IPS-18c (cell line): Measurements from ENCODE around the gene PTPA.
"Not testable (repeated sequence)": the region's sequence is repeated elsewhere in the genome, so short reads cannot be mapped to it uniquely, and the experiment has no call there.

Experiments used
- H3K4me3 ChIP-seq: 2 replicates; pipeline ENCODE4 v1.7.0; 2013; ENCODE audit warnings: low read depth, mild to moderate bottlenecking, low read length, moderate library complexity; ENCODE audit not compliant: insufficient read depth
- H3K9me3 ChIP-seq: one replicate; pipeline ENCODE4 v1.6.1; 2013; ENCODE audit warnings: mild to moderate bottlenecking, low read length, moderate library complexity; ENCODE audit not compliant: control insufficient read depth, insufficient read depth

The PTPA gene

DNA sequence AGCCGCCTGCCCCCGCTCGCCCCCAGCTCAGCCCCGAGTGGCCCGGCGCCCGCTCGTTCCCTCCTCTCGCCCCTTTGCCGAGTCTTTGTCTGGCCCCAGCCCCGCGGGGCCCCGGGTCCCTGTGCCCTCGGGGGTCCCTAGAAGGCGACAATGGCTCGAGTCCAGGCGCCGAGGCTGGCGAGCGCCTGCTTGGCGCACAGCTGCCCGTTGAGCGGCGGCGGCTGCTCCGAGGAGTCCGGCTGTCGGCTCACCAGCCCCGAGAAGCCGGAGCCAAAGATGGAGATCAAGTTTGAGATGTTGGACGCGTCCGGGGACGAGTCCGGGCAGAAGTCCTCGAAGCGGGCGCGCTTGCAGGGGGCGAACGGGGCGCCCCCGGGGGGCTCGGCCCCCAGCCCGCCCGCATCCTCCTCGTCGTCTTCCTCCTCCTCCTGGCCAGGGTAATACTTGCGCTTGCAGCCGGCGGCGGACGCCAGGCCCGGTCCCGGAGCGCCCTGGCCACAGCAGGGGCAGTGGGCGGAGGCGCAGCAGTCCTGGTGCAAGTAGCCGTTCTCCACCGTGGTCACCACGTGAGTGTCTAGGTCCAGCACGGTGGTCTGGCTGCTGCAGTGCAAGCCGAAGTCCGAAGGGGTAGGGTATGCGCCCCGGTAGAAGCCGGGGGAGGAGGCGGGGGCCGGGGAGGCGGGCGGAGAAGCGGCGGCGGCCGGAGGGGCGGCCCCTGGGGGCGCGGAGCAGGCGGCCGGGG, 65.7 kb downstream of the PTPA start:
- peaks cover 3% of the 10 kb centered on the region for H3K9me3 ChIP-seq

DNA sequence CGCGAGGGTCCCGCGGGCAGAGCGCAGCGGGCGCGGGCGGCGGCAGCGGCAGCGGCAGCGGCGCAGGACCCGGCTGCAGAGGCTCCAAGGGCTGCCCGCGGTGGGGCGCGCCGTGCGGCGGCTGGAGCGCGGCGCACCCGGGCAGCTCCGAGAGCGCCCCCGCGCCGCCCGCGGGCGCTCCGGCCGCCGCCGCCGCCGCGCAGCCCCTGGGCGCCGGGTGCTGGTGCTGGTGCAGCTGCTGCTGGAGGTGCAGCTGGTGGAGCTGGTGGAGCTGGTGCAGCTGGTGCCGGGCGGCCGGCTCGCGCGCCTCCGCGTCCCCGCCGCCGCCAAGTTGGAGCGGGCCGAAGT, 66.2 kb downstream of the PTPA start:
- H3K4me3 ChIP-seq: peak overlapping the region; percentile 76

More for the DNA sequence above, 65.7 kb downstream of the PTPA start:
- H3K4me3 ChIP-seq: peak overlapping the region; percentile 73

DNA sequence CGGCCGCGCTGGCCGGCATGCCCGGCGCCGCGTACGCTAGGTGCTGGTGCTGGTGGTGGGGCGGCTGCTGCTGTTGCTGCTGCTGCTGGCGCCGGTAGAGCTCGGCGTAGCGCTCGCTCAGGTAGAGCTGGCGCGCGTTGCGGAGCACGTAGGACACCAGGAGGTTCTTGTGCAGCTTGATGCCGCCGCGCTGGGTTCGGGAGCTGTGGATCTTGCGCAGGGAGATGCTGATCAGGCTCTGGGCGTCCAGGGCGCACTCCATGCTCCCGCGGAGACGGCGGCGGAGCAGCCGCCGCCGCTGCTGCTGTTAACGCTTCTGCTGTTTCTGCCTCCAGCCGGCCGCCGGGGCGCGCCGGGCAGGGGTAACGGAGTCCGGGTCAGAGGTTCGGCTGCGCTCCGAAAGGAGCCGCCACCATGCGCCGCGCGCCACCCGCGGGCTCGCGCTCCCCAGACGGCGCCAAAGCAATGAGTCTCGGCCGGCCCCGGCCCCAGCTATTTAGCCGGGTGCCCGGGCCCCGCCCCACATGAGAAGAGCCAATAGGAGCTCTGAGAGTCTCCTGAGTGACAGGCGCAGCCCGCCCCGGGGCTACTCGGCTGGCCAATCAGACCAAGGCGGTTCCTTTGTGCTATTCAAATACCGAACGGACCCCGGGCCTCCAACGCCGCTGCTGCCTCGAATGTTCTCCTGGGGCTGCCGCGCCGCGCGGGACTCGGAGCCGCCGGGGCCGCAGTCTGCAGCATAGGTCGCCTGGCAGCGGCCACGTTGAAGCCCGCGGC, 66.8 kb downstream of the PTPA start, which contains the start of gene IER5L:
Gene IER5L, minus strand, starts transcription at position 471 of the 777 bp plus-strand sequence. Its CDS starts 209 bp downstream, at position 262.
- peak within 1 kb of the TSS; percentile 76 for H3K4me3 ChIP-seq

More for the DNA sequence above, 66.2 kb downstream of the PTPA start:
- peaks cover 3% of the 10 kb centered on the region for H3K9me3 ChIP-seq

DNA sequence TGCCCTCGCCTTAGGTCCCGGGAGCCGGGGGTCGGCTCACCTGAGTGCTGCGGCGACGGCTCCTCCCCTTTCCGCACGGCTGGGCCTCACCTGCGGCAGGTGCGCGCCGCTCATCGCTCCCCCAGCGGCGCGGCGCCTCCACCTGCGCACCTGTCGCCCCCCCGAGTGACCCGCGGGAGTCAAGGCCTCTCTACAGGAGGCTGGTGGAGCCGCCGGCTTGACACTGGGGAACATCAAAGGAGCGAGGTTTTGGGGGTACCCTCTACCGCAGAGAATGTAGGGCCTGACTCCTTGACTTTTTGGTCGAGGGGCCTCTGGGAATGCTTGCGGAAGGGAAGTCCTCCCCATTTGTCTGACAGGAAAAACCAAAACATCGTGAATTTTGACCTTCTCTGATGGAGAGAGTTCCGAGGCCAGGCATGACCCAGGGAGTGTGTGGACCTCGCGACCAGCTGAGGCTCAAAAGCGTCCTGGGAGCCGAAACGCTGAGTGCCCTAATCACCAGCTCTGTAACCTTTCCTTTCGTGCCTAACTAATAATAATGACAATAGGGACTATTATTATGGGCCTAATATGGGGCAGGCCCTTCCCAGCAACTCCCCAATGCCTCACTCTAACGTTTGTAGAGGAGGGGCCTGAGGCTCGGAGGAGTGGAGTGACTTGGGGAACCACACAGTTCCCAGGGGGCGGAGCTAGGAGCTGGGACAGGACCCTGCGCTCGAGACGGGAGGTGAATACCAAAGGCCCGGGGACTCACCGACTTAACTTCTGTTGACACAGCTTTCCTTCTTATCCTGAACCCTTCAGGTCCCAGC, 67.6 kb downstream of the PTPA start:
- peak overlapping the region; percentile 53; the same call in 1 of the 2 replicates for H3K4me3 ChIP-seq
- peaks cover 3% of the 10 kb centered on the region for H3K9me3 ChIP-seq

More for the DNA sequence above, 66.8 kb downstream of the PTPA start, which contains the start of gene IER5L:
- H3K9me3 ChIP-seq: peaks cover 3% of the 10 kb centered on the region

DNA sequence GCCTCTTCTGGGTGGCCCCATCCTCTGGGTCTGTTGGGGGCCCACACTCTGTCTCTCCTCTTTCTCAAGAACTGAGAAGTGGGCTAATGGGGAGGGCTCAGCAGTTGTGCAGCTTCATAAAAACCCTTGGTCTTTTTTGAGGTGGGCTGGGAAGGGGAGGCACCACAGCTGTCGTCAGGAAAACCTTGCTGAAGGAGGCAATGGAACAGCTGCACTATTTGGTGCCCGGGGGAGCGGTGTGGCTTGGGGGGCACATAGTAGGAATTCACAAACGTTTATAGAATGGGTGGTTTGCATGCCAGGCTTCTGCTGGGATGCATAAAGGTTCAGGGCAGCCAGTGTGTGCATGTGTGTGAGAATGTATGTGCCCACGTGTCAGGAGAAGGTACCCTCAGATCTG, 70.0 kb downstream of the PTPA start:
- Histone ChIP-seq H3K9me3 (peaks cover 3% of the 10 kb centered on the region), H3K4me3 (no peak overlapping the region)

DNA sequence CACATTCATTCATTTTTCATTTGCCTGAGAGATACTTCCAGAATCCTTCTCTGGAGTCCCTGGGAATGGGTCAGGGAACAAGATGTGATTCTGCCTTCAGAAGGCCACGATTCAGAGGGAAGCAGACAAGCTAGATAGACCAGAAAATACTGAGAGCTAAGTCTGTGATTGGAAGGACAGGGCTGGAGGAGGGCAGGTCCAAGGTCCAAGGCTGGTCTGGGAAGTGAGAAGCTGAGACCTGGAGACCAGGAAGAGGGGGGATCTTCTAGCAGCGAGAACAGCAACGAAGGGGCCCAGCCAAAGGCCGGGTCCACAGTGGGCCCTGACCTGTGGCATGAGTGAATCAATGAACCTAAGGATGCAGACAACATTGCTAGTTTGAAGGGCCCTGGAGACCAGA, 70.9 kb downstream of the PTPA start:
- H3K4me3 ChIP-seq: no peak overlapping the region
- peaks cover 3% of the 10 kb centered on the region for H3K9me3 ChIP-seq

DNA sequence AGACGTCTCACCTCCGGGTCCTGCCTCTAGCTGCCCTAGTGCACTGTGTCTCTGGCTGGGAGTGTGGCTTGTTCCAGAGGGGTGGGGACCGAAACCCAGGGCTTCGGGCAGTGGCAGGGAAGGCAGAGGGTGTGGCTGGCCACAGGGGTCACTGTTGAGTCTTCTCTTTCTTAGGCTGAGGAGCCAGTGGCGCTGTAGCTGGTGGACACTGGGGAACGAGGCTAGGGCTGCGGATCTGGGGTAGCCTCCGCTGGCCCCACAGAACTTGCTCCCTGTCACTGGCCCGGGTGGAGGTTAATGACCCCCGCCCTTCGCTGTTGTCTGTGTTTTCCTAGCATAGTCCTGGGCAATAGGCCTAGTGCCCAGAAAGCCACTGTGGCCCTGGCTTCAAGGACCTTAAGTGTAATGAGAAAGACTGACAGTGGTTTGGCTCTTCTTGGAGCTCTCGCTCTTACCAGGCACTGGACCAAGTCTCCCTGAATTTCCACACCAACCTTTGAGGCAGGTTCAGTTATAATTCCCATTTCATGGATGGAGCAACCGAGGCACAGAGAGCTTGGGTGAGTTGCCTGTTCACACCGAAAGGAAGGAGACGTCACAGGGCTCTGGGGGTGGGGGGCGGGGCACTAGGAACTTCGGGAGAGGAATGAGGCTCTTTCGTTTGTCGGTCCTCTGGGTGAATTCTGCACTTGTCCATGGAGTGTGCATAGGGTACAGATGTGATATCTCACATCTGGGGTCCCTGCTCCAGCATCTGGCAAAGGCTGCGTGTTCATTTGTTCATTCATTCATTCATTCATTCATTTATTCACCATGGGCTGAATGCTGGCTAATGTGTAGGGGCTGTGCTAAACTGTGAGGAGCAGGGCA, 71.6 kb downstream of the PTPA start:
- H3K4me3 ChIP-seq: no peak overlapping the region
- peaks cover 3% of the 10 kb centered on the region for H3K9me3 ChIP-seq

DNA sequence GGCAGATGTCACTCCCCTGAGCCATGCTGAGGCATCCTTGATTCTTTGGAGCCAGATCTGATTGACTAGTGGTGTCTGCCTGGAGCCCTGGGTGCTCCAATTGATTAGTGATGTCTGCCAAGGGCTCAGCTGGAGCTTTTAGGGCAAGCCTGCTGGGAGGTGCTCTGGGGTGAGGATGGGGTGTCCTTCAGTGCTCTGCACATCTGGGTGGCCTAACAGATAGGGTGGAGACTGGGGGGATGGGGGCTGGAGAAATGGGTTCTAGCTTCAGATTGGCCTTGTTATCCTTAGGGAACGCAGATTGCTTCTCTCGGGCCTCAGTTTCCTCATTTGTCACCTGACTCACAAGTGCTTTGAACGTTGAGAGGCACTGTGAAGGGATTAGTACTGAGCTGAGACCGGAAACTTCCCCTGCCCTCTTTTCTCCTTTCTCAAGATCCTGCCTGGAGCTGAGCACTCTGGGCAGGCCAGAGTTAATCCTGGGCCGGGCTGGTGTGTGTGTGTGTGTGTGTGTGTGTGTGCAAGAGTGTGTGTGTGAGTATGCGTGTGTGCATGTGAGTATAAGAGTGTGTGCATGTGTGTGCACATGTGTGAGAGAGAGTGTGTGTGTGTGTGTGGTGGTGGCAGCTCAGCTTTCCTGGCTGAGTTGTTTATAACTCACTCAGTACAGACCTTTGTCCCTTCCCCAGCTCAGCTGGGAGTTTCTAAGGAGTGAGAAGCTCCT, 72.4 kb downstream of the PTPA start:
- Histone ChIP-seq H3K9me3 (peaks cover 3% of the 10 kb centered on the region), H3K4me3 (no peak overlapping the region)

DNA sequence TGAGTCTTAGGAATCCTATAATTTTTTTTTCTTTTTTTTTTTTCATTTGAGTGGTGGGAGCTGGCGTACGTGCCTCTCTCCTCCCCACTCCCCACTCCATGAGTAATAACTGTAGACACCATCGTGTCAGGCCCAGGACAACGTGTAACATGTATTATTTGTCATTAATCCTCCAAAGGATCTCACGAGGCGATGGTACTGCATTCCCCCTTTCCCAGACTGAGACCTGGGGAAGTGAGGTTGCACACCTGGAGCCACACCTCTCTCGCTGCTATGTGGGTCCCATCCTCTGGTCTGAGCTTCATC, 73.0 kb downstream of the PTPA start:
- Histone ChIP-seq H3K4me3 (no peak overlapping the region), H3K9me3 (peaks cover 5% of the 10 kb centered on the region)

DNA sequence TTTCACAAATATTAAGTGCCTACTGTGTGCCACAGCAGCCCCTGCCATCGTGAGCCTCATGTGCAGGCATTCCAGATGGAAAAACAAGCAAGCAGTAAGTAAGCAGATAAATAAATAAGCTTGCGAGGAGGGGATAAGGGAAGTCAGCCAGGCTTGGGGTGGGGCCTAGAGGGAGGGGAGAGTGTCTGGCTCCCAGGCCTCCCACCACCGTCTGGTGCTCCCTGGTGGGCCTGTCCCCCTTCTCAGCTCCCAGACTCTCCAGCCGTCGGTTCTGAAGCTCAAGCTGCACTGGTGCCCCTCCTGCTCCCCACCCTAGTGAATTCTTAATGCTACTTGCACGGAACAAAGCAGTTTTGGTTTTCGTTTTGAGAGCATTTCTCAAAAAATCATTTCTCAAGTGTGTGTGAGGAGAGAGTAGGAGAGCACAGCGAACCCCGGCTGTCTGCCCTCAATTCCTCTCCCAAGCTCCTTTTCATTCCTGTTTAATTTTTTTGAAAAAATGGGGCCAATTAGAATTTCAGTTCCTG, 73.4 kb downstream of the PTPA start:
- peaks cover 8% of the 10 kb centered on the region for H3K9me3 ChIP-seq
- H3K4me3 ChIP-seq: no peak overlapping the region

DNA sequence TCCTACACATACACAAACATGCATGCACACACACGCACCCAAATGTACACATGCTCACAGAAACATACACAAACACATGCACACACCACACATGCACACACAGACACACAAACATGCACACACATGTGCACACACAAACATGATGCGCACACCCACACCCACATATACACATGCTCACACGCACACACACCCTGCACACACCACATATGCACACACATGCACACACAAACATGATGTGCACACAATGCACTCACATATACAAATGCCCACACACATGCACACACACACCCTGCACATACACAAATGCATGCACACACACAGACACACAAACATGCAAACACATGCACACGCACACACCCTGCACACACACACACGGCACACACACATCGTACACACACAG, 74.2 kb downstream of the PTPA start:
- no peak overlapping the region; the same call in 1 of the 2 replicates for H3K4me3 ChIP-seq
- H3K9me3 ChIP-seq: peaks cover 8% of the 10 kb centered on the region

DNA sequence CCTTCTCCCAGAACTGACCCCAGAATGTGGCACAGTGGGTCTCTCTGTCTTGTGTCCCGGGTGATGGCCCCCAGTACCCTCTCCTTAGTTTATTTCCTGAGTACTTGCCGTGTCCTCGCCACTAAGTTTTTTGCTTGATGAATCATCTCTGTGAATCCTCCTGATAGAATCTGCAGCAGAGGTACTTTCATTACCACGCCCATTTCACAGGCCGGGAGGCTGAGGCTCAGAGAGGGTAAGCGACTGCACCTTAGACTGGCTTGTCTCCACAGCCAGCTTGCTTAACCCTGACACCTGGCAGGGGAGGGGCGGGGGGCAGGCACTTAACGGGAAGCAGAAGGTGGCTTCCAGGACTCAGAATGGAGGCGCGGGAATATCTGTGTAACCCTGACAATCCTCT, 74.8 kb downstream of the PTPA start:
- H3K9me3 ChIP-seq: peaks cover 4% of the 10 kb centered on the region

DNA sequence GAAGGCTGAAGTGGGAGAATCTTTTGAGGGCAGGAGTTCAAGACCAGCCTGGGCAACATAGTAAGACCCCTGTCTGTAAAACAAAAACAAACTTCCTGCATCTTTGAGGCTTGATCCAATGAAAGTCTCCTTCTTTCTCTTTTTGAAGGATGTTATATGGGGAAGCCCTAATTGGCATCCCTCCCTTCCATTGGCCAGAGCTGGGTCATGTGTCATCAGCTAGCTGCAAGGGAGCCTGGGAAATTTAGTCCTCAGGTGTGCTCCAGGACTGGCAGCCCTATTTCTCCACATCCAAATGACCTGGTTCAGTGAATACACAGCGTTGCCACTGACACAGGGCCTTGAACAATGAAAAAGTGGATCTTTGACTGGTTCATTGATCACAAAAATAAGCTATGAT, 75.8 kb downstream of the PTPA start:
- H3K4me3 ChIP-seq: no peak overlapping the region
- H3K9me3 ChIP-seq: peaks cover 4% of the 10 kb centered on the region

More for the DNA sequence above, 74.8 kb downstream of the PTPA start:
- H3K4me3 ChIP-seq: no peak overlapping the region

DNA sequence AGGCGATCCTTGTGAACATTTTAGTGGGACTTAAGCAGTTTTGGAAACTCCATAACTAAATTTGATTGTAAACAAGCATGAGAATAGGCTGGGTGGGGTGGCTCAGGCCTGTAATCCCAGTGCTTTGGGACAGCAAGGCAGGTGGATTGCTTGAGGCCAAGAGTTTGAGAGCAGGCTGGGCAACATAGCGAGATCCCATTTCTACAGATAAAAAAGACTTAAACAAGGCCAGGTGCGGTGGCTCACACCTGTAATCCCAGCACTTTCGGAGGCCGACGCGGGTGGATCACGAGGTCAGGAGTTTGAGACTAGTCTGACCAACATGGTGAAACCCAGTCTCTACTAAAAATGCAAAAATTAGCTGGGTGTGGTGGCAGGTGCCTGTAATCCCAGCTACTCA, 78.8 kb downstream of the PTPA start:
- H3K4me3 ChIP-seq, H3K9me3 ChIP-seq: not testable (repeated sequence)

DNA sequence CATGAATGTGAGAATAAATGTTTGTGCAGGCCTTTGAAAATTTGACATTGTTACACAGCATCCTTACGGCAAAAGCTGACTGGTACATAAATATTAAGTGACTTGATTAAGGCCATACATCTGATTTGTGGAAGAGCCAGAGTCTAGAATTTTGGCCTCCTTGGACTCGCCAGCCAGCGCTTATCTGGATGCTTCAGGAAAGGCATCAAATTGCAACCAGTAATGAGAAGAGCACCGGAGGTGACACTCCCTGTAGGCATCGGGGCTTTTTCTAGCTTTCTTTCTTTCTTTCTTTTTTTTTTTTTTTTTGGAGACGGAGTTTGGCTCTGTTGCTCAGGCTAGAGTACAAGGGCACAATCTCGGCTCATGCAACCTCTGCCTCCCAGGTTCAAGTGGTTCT, 80.0 kb downstream of the PTPA start:
- peaks cover 9% of the 10 kb centered on the region for H3K9me3 ChIP-seq
- H3K4me3 ChIP-seq: no peak overlapping the region

DNA sequence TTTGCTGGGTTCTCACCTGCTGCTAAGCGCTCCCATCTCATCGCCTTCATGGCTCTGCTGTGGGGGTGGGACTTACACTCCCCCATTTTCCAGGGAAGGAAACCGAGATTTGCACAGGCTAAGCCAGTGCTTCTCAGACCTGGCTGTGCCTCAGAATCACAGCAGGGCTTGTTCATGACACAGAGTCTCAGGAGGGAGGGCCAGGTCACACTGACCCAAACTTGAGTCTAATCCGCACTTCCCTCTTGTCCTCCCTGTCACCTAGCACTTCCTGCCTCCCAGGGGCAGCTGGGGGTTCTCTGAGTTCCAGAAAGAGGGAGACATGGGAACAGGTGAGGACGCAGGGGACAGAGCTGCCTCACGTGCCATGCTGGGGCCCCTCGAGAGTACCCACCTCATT, 82.4 kb downstream of the PTPA start:
- H3K4me3 ChIP-seq: no peak overlapping the region
- H3K9me3 ChIP-seq: peaks cover 9% of the 10 kb centered on the region
